Measurements from ENCODE around the gene TMEM235.
A peak's percentile ranks its signal among the peaks of the same experiment; 100 is the strongest.

- peak; percentile 63; the same call in 1 of the 2 replicates for TF ChIP-seq CTCF (tag by site-specific recombination; IDR thresholded peaks at IDR 0.05)
- TF ChIP-seq ZNF362 (tag by site-specific recombination; IDR thresholded peaks at IDR 0.05): no peak
- no peak for TF ChIP-seq SCRT2 (tag by site-specific recombination; IDR thresholded peaks at IDR 0.05)
- no peak for TF ChIP-seq ELK4 (IDR thresholded peaks at IDR 0.05; ENCODE audit: borderline replicate concordance, low read depth, low read length)
- peak; percentile 79 for TF ChIP-seq SP7 (tag by site-specific recombination; IDR thresholded peaks at IDR 0.05)
- peak; percentile 53 for TF ChIP-seq ZEB2 (tag by site-specific recombination; IDR thresholded peaks at IDR 0.05)
- TF ChIP-seq ZNF837 (tag by site-specific recombination; IDR thresholded peaks at IDR 0.05): no peak
- no peak for TF ChIP-seq ZNF121 (tag by site-specific recombination; IDR thresholded peaks at IDR 0.05)
- TF ChIP-seq TCF7L2 (IDR thresholded peaks at IDR 0.05; ENCODE audit: borderline replicate concordance, low read depth, low read length): no peak
- peak; percentile 52; the same call in 1 of the 2 replicates for TF ChIP-seq ZNF398 (tag by site-specific recombination; IDR thresholded peaks at IDR 0.05)
- peak; percentile 93 for TF ChIP-seq YY1 (tag by site-specific recombination; IDR thresholded peaks at IDR 0.05)
Measured at GRCh38 chr17:78214016-78214705, 17.3 kb upstream of the TMEM235 start, which contains the start of gene BIRC5.

All from HEK293 (cell line).